ENCODE data around the gene SMOC2.

DNA sequence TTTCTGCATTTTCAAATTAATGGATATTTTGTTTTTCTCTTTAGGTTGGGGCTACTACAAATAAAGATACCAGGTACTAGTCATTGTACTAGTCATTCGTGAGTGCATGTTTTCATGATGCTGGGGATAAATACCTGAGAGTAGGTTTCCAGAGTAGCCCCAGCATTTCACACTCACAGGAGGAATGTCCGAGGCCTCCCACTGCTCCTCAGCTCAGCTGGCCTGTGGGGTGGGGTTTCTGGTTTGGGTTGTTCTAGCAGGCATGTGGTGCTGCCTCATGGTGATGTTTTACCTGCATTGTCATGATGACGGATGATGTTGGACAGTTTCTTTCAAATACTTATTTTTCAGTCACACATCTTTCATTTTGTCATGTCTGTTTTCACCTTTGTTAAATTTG, 144.5 kb downstream of the SMOC2 start:
- TF ChIP-seq KLF1 (tag by site-specific recombination; IDR thresholded peaks at IDR 0.05) = no peak
- TF ChIP-seq ZNF626 (tag by site-specific recombination; IDR thresholded peaks at IDR 0.05) = no peak
- TF ChIP-seq, protein P1, sequence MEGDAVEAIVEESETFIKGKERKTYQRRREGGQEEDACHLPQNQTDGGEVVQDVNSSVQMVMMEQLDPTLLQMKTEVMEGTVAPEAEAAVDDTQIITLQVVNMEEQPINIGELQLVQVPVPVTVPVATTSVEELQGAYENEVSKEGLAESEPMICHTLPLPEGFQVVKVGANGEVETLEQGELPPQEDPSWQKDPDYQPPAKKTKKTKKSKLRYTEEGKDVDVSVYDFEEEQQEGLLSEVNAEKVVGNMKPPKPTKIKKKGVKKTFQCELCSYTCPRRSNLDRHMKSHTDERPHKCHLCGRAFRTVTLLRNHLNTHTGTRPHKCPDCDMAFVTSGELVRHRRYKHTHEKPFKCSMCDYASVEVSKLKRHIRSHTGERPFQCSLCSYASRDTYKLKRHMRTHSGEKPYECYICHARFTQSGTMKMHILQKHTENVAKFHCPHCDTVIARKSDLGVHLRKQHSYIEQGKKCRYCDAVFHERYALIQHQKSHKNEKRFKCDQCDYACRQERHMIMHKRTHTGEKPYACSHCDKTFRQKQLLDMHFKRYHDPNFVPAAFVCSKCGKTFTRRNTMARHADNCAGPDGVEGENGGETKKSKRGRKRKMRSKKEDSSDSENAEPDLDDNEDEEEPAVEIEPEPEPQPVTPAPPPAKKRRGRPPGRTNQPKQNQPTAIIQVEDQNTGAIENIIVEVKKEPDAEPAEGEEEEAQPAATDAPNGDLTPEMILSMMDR (tag by site-specific recombination; IDR thresholded peaks at IDR 0.05) = no peak
- TF ChIP-seq, protein P2, sequence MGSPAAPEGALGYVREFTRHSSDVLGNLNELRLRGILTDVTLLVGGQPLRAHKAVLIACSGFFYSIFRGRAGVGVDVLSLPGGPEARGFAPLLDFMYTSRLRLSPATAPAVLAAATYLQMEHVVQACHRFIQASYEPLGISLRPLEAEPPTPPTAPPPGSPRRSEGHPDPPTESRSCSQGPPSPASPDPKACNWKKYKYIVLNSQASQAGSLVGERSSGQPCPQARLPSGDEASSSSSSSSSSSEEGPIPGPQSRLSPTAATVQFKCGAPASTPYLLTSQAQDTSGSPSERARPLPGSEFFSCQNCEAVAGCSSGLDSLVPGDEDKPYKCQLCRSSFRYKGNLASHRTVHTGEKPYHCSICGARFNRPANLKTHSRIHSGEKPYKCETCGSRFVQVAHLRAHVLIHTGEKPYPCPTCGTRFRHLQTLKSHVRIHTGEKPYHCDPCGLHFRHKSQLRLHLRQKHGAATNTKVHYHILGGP (tag by site-specific recombination; IDR thresholded peaks at IDR 0.05) = no peak
- no peak for TF ChIP-seq ZNF416 (tag by site-specific recombination; IDR thresholded peaks at IDR 0.05)
- no peak for TF ChIP-seq ZNF37A (tag by site-specific recombination; IDR thresholded peaks at IDR 0.05)
- TF ChIP-seq PRDM10 (tag by site-specific recombination; IDR thresholded peaks at IDR 0.05) = no peak
- TF ChIP-seq ZBTB44 (tag by site-specific recombination; IDR thresholded peaks at IDR 0.05) = no peak
- no peak for TF ChIP-seq KLF10 (tag by site-specific recombination; IDR thresholded peaks at IDR 0.05)
- no peak for TF ChIP-seq KLF9 (tag by site-specific recombination; IDR thresholded peaks at IDR 0.05; ENCODE audit: low read depth)
- no peak for TF ChIP-seq ZNF660 (tag by site-specific recombination; IDR thresholded peaks at IDR 0.05)

Data from HEK293 (cell line).